Ishikawa (cell line): ENCODE results near the gene APBB2.

Experiments
- CEBPB ChIP-seq: IDR thresholded peaks from 2 replicates; pipeline ENCODE4 v1.6.1; 2012
- CREB1 ChIP-seq: IDR thresholded peaks from 2 replicates; pipeline ENCODE4 v1.6.1; 2012; ENCODE audit warnings: low read depth
- EP300 ChIP-seq: IDR thresholded peaks from 2 replicates; pipeline ENCODE4 v1.6.1; 2012; ENCODE audit warnings: borderline replicate concordance
- FOXM1 ChIP-seq: IDR thresholded peaks from 2 replicates; pipeline ENCODE4 v1.6.1; 2012; ENCODE audit warnings: low read depth, borderline replicate concordance
- MAX ChIP-seq: IDR thresholded peaks from 2 replicates; pipeline ENCODE4 v1.6.1; 2012
- NFIC ChIP-seq: IDR thresholded peaks from 2 replicates; pipeline ENCODE4 v1.6.1; 2012
- RAD21 ChIP-seq: IDR thresholded peaks from 2 replicates; pipeline ENCODE4 v1.6.1; 2012; ENCODE audit warnings: low read depth
- TAF1 ChIP-seq: IDR thresholded peaks from 2 replicates; pipeline ENCODE4 v1.6.1; 2012; ENCODE audit warnings: low read depth, mild to moderate bottlenecking
- TCF12 ChIP-seq: IDR thresholded peaks from 2 replicates; pipeline ENCODE4 v1.6.1; 2012; ENCODE audit warnings: low read depth
- YY1 ChIP-seq: IDR thresholded peaks from 2 replicates; pipeline ENCODE4 v1.6.1; 2012; ENCODE audit warnings: low read depth
- ZBTB7A ChIP-seq: IDR thresholded peaks from 2 replicates; pipeline ENCODE4 v1.6.1; 2012; ENCODE audit warnings: low read depth
- TF ChIP-seq, protein P1 (sequence below): IDR thresholded peaks from 2 replicates; pipeline ENCODE4 v1.6.1; 2012
- TF ChIP-seq, protein P2 (sequence below): IDR thresholded peaks from 2 replicates; pipeline ENCODE4 v1.6.1; 2012; ENCODE audit warnings: low read depth, mild to moderate bottlenecking

DNA sequence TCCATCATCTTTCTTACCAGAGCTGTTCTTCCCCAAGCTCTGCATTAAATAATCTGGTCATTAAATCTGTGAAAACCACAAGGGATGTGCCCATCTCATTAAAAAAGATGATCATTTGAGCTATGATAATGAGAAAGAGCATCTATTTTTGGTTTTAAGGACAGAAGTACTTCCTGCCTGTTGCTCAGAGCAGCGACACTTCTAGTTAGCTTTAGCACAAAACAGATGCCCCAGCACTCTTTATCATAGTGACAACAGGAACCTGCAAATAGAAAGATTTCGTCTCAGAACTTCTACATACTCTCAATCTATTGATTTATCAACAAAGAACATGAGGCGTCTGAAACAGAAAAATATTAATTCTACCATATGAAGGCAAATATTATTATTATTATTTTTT, 140.1 kb downstream of the APBB2 start:
- TF ChIP-seq RAD21 (no peak), YY1 (no peak), EP300 (no peak), NFIC (no peak), MAX (no peak), CEBPB (no peak), CREB1 (no peak), FOXM1 (no peak), TAF1 (no peak), ZBTB7A (no peak), TCF12 (no peak)
- TF ChIP-seq, protein P1, sequence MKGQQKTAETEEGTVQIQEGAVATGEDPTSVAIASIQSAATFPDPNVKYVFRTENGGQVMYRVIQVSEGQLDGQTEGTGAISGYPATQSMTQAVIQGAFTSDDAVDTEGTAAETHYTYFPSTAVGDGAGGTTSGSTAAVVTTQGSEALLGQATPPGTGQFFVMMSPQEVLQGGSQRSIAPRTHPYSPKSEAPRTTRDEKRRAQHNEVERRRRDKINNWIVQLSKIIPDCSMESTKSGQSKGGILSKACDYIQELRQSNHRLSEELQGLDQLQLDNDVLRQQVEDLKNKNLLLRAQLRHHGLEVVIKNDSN, result no peak
- TF ChIP-seq, protein P2, sequence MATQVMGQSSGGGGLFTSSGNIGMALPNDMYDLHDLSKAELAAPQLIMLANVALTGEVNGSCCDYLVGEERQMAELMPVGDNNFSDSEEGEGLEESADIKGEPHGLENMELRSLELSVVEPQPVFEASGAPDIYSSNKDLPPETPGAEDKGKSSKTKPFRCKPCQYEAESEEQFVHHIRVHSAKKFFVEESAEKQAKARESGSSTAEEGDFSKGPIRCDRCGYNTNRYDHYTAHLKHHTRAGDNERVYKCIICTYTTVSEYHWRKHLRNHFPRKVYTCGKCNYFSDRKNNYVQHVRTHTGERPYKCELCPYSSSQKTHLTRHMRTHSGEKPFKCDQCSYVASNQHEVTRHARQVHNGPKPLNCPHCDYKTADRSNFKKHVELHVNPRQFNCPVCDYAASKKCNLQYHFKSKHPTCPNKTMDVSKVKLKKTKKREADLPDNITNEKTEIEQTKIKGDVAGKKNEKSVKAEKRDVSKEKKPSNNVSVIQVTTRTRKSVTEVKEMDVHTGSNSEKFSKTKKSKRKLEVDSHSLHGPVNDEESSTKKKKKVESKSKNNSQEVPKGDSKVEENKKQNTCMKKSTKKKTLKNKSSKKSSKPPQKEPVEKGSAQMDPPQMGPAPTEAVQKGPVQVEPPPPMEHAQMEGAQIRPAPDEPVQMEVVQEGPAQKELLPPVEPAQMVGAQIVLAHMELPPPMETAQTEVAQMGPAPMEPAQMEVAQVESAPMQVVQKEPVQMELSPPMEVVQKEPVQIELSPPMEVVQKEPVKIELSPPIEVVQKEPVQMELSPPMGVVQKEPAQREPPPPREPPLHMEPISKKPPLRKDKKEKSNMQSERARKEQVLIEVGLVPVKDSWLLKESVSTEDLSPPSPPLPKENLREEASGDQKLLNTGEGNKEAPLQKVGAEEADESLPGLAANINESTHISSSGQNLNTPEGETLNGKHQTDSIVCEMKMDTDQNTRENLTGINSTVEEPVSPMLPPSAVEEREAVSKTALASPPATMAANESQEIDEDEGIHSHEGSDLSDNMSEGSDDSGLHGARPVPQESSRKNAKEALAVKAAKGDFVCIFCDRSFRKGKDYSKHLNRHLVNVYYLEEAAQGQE, result no peak
